Gastrocnemius medialis (tissue), 4 donors: ENCODE results near the gene ITPK1. TPM values are rescaled to one million over a fixed set of nuclear protein-coding genes. Genes with fewer than 3 reads are reported as not detected.

Experiments used
- ATAC-seq, 2 donors: fragments of 150-250 bp; one replicate each; pipeline ENCODE4 v1.9.1; 2016
- DNase-seq, 2 donors: peaks; one replicate each; pipeline ENCODE4 v3.0.0-alpha.2; 2019
- H3K27ac ChIP-seq, 4 donors: fragments of 200-600 bp; sonication (generic); 1 replicate in 1 of 4; 2 replicates in 3 of 4; pipeline ENCODE4 v1.5.1; 2016 to 2018; ENCODE audit warnings: mild to moderate bottlenecking in 2 of 4, moderate library complexity in 1 of 4
- H3K27me3 ChIP-seq, 3 donors: fragments of 200-600 bp; sonication (generic) in 2 of 3; 1 replicate in 1 of 3; 2 replicates in 2 of 3; pipeline versions ENCODE4 v1.5.1 to v1.6.0; 2016 to 2019; ENCODE audit warnings: mild to moderate bottlenecking in 1 of 3, moderate library complexity in 1 of 3
- H3K36me3 ChIP-seq, 2 donors: fragments of 200-600 bp; sonication (generic) in 1 of 2; one replicate each; pipeline ENCODE4 v1.5.1; 2017 to 2018
- H3K4me1 ChIP-seq, 2 donors: fragments of 200-600 bp; sonication (generic) in 1 of 2; one replicate each; pipeline ENCODE4 v1.5.1; 2016 to 2017; ENCODE audit warnings: mild to moderate bottlenecking in 2 of 2
- H3K4me3 ChIP-seq, 4 donors: fragments of 200-600 bp; sonication (generic) in 3 of 4; 1 replicate in 1 of 4; 2 replicates in 3 of 4; pipeline ENCODE4 v1.5.1; 2016 to 2019; ENCODE audit warnings: mild to moderate bottlenecking in 2 of 4
- H3K9me3 ChIP-seq, 3 donors: fragments of 200-600 bp; sonication (generic) in 2 of 3; 1 replicate in 1 of 3; 2 replicates in 2 of 3; pipeline ENCODE4 v1.5.1; 2016 to 2019
- CTCF ChIP-seq, 5 experiments: fragments of 450-650 bp in 3 of 5; fragments of 200-600 bp in 2 of 5; sonication (generic) in 2 of 5; IDR thresholded peaks in 4 of 5; conservative IDR thresholded peaks in 1 of 5; 1 replicate in 4 of 5; 2 replicates in 1 of 5; pipeline ENCODE4 v1.5.1; 2016 to 2019; ENCODE audit warnings: antibody characterized with exemption in 5 of 5, mild to moderate bottlenecking in 3 of 5, moderate library complexity in 3 of 5
- POLR2A ChIP-seq, 2 donors: fragments of 450-650 bp; IDR thresholded peaks; one replicate each; pipeline ENCODE4 v1.6.1; 2017; ENCODE audit warnings: antibody characterized with exemption in 2 of 2, mild to moderate bottlenecking in 2 of 2, moderate library complexity in 2 of 2
- in situ Hi-C, 4 donors: fragments of 200-750 bp; cut with MboI; loops; one replicate each; pipeline versions ENCODE4 v1.15.0 to v1.8.0; 2017; ENCODE audit warnings: low sequenced_read_pairs in 4 of 4
- intact Hi-C: fragments of 100-400 bp; cut with DNase I; formaldehyde crosslinking; loops from one replicate; pipeline ENCODE4 v1.15.1; 2023; ENCODE audit warnings: low total_unique reads
- total RNA-seq, 4 donors: library from RNA; depleted of rRNA; stranded (reverse); fragments of >200 nt; gene quantifications; one replicate each; pipeline versions ENCODE4 v1.1.0 to v1.2.3, GENCODE V29; 2016

The ITPK1 gene
- total RNA-seq, 4 donors from 2014 or later, result 49.7 to 80.1 (median 53.6) TPM

- in situ Hi-C loops, result no loop called here
- no peaks in the 10 kb centered on the region for H3K36me3 ChIP-seq
- intact Hi-C loops, result loop anchor here (2.0 to 10.0 kb wide), 2 partner anchors 34 to 168 kb away; partner anchors contain the start of genes LYSET and MOAP1
- no peaks in the 10 kb centered on the region for H3K9me3 ChIP-seq
- peaks cover 57 to 58% of the 10 kb centered on the region in 2 donors for H3K4me1 ChIP-seq
- ATAC-seq (no peak), DNase-seq (no peak)
- peak overlapping the region in 3 of 4 donors; percentile 58 to 83 (median 73) for H3K27ac ChIP-seq
- TF ChIP-seq CTCF (IDR thresholded peaks at IDR 0.05 in 4 of 5, conservative IDR thresholded peaks at IDR 0.05 in 1 of 5) (no peak), POLR2A (IDR thresholded peaks at IDR 0.05) (no peak)
- no peaks in the 10 kb centered on the region for H3K27me3 ChIP-seq
- no peak overlapping the region for H3K4me3 ChIP-seq
These were observed 99.4 kb downstream of the ITPK1 start for GRCh38 chr14:93016275-93016845.

- ATAC-seq (no peak), DNase-seq (no peak)
- intact Hi-C loops, result loop anchor here (10.0 kb wide), 1 partner anchor 169 kb away; the partner anchor contains the start of genes LYSET and MOAP1
- in situ Hi-C loops, result no loop called here
- no peaks in the 10 kb centered on the region for H3K9me3 ChIP-seq
- H3K4me1 ChIP-seq, result peaks cover 65 to 67% of the 10 kb centered on the region in 2 donors
- H3K27ac ChIP-seq, result no peak overlapping the region
- no peak overlapping the region for H3K4me3 ChIP-seq
- TF ChIP-seq CTCF (IDR thresholded peaks at IDR 0.05 in 4 of 5, conservative IDR thresholded peaks at IDR 0.05 in 1 of 5), result no peak
- no peak for TF ChIP-seq POLR2A (IDR thresholded peaks at IDR 0.05)
- H3K27me3 ChIP-seq, result no peaks in the 10 kb centered on the region
- no peaks in the 10 kb centered on the region for H3K36me3 ChIP-seq
These were observed 100.2 kb downstream of the ITPK1 start for GRCh38 chr14:93015505-93015904.

GRCh38 chr14:93015064-93015463, 100.7 kb downstream of the ITPK1 start:
- no peak overlapping the region for H3K27ac ChIP-seq
- DNase-seq (no peak), ATAC-seq (no peak)
- no peaks in the 10 kb centered on the region for H3K9me3 ChIP-seq
- H3K4me1 ChIP-seq, result peaks cover 69 to 71% of the 10 kb centered on the region in 2 donors
- intact Hi-C loops (loop anchor here (10.0 kb wide), 1 partner anchor 170 kb away; the partner anchor contains the start of genes LYSET and MOAP1), in situ Hi-C loops (no loop called here)
- no peak overlapping the region for H3K4me3 ChIP-seq
- TF ChIP-seq CTCF (IDR thresholded peaks at IDR 0.05 in 4 of 5, conservative IDR thresholded peaks at IDR 0.05 in 1 of 5) (no peak), POLR2A (IDR thresholded peaks at IDR 0.05) (no peak)
- H3K36me3 ChIP-seq, result no peaks in the 10 kb centered on the region
- no peaks in the 10 kb centered on the region for H3K27me3 ChIP-seq

GRCh38 chr14:93014058-93015023, 101.4 kb downstream of the ITPK1 start:
- no peak for DNase-seq
- H3K9me3 ChIP-seq, result no peaks in the 10 kb centered on the region
- H3K36me3 ChIP-seq, result no peaks in the 10 kb centered on the region
- H3K4me3 ChIP-seq, result no peak overlapping the region
- intact Hi-C loops (loop anchor here (10.0 kb wide), 1 partner anchor 170 kb away; the partner anchor contains the start of genes LYSET and MOAP1), in situ Hi-C loops (no loop called here)
- peaks cover 76% of the 10 kb centered on the region in 2 donors for H3K4me1 ChIP-seq
- no peak for ATAC-seq
- TF ChIP-seq POLR2A (IDR thresholded peaks at IDR 0.05) (no peak), CTCF (IDR thresholded peaks at IDR 0.05 in 4 of 5, conservative IDR thresholded peaks at IDR 0.05 in 1 of 5) (no peak)
- peak overlapping the region in 1 of 4 donors; percentile 4 for H3K27ac ChIP-seq
- H3K27me3 ChIP-seq, result no peaks in the 10 kb centered on the region
